GM19452 (cell line): ENCODE data around the gene SLCO3A1.

Experiments
- ATAC-seq: cut with Tn5 transposase; IDR thresholded peaks from one replicate; pipeline ENCODE4 v1.9.1; 2021; ENCODE audit not compliant: unreplicated experiment

Gene SLCO3A1

GRCh38 chr15:91992945-91993344 is 139.4 kb downstream of the SLCO3A1 start:
- ATAC-seq, result no peak

DNA sequence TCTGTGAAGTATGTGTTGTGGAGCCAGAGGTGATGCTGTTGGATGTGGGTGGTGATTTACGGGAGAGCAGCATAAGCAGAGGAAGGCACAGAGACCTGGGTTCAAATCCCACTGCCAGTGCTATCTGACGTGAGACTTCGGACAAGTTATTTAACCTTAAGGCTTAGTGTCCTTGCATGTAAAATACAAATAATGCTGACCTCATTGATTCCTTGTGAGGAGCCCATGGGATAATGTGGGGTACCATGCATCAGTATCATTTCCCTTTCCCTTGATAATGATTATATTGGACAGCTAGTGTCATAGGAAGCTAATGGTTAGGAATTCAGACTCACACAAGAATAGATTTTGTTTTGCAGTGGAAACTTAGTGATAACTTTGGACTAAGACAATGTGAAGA is 141.6 kb downstream of the SLCO3A1 start:
- ATAC-seq, result no peak

- no peak for ATAC-seq
These were observed 143.7 kb downstream of the SLCO3A1 start for GRCh38 chr15:91997163-91997562.

GRCh38 chr15:92000709-92001108 is 147.2 kb downstream of the SLCO3A1 start:
- ATAC-seq, result no peak

DNA sequence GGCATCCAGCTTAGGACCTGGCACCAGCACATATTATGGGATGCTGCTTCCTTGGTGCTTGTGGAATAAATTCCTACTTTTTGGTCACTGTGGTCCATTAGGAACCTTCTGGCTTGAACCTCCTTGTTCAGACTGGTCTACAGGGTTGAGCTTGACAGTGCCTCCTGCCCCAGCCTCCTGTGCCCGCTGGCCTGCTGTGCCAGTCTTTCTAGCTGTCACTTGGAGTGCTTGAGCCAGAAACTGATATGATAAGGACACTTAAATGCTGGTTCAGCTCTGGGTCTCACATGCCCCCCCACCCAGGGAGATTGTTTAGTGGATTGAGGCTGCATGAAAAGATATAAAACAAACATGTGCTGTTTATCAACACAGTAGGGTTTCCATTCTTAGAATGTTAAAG is 147.8 kb downstream of the SLCO3A1 start:
- no peak for ATAC-seq

DNA sequence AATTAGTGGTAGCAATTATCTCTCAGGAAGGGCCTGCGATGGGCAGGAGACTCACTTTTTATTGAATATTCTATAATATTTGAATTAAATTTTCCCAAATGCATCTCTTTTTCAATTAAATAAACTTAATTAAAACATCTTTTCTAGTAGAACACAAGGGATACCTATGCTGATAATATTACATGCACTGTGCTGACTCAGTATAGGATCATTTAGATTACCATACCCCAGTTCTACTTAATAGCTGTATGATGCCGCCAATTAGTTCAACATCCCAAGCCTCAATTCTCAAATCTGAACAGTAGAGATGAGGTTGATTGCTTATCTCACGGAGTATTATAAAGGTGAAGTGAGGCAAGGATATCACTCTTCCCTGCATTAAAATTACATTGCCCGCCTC is 149.2 kb downstream of the SLCO3A1 start:
- no peak for ATAC-seq

DNA sequence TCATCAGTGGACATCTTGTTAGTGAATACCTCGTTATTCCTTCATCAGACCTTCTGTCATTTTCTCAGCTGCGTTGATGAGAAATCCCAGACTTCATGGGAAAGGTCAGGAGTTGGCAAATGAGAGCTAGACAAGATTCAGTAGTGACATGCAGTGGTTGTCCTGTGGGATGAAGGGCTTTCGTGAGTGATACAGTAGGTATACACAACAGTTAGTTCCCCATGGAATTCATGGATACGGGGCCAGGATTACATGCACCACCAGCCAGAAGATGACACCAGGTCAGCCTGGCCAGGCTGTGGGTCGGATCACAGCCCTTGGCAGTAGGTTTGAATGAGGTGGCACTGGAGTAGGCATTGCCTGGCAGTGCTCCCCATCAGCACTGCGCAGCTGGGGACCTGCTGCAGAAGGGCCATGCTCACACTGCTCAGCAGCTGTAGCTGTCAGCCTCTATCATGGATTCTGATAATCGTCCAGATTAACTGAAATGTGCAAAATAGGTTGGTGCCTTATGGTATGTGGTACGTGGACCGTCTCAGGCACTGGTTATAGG is 150.1 kb downstream of the SLCO3A1 start:
- ATAC-seq, result no peak

GRCh38 chr15:92005154-92005553 is 151.6 kb downstream of the SLCO3A1 start:
- no peak for ATAC-seq

- ATAC-seq, result no peak
These were observed 152.9 kb downstream of the SLCO3A1 start for GRCh38 chr15:92006186-92007028.

DNA sequence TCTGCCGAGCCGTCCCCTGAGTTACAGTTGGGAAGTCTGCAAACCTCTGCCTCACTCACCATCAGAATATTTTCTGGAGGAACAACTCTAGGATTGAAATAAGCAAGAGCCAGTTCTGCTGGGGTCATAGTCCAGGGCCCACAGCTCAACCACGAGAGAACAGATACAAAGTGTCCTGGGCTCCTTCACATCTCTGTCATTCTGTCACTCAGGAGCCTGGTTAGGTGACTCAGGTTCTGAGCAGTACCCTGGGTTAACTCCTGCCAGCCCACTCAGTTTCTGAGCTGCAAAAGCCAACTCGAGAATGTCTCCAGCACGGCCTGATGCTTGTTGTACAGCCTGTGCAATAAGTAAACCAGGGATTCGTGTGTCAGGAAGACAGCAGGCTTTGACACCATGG is 155.7 kb downstream of the SLCO3A1 start:
- ATAC-seq, result no peak

GRCh38 chr15:92011611-92012367 is 158.3 kb downstream of the SLCO3A1 start:
- no peak for ATAC-seq

GRCh38 chr15:92012368-92012629 is 158.8 kb downstream of the SLCO3A1 start:
- no peak for ATAC-seq

DNA sequence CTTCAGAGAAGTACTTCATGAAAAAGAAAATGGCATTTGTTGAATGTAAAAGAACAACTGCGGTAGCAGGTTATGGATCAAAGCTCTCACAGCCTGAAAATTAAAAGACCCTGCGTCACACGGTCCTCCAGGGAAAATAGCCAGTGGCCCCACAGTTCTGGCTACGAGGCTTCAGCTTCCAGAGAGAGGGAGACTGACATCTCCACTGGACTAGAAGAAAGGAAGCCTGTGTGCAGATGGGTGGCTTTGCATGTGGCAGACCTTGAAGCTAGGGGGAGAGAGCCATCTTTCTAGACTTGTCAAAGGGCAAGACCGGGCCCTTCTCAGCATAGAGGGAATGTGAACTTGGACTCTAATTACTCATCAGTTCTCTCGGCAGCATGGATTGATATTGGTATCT is 159.4 kb downstream of the SLCO3A1 start:
- ATAC-seq, result no peak

DNA sequence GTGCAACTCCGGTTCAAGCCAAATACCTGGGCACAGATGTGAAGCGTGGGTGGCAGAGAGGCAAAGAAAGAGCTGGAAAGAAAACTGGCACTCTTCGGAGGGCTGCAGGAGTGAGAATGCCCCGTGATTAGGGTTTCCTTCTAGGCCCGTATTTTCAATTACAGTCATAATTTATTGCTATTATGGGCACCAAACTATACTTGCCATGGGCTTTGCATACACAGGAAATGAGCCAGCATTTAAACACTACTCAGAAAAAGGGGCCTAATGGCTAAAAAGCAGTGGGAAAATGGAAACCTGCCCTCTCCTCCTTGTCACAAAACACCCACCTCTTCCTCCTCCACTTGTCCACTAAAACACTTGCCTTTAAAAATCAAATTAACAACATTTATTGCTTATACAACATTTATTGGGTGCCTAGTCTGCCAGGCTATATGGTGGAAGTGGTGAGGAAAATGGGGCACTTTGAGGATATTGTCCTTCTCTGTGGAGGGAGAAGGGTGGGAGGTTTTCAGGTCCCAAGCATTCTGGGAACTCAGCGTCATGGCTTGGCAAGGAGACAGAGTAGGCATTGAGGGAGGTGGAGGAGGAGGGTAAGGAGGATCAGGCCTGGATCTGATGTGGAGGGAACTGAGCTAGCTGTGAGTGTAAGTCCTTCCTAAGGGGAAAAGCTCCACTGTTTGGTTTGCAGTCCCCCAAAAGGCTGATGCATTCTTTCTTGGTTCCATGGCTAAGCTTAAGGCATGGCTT is 160.9 kb downstream of the SLCO3A1 start:
- ATAC-seq, result no peak

GRCh38 chr15:92017882-92018534 is 164.5 kb downstream of the SLCO3A1 start:
- no peak for ATAC-seq

DNA sequence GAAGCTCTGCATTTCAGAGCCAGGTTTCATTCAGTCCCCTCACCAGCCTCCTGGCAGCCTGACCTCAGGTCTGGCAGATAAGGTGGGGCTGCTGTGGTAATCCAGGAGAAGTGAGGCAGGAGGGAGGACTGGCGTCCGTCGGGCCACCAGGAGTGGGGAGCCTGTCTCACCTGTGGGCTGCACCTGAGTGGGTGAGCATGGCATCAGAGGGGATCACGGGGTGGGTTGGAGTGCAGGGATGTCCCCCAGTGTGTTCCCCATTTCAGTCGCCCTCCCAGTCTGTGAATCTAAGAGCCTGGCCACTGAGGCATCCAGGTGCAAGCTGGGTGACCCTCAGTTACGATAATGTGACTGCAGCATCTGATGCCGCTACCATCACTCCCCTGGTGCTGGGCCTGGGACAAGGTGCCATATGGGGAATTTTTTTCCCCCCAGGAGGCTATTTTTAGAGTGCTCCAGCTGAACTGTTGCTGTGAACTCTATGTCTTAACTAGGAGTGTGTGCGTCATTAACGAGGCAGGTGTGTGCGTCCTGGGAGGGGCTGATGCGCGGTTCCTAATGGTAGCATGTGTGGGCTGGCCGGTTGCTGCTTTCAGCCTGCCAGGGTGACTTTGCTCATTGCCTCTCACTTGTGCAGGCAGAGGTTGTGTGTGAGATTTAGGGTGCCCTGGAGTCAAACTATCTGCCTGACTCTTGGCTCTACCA is 165.2 kb downstream of the SLCO3A1 start:
- ATAC-seq, result no peak

GRCh38 chr15:92019706-92020105 is 166.2 kb downstream of the SLCO3A1 start:
- no peak for ATAC-seq

DNA sequence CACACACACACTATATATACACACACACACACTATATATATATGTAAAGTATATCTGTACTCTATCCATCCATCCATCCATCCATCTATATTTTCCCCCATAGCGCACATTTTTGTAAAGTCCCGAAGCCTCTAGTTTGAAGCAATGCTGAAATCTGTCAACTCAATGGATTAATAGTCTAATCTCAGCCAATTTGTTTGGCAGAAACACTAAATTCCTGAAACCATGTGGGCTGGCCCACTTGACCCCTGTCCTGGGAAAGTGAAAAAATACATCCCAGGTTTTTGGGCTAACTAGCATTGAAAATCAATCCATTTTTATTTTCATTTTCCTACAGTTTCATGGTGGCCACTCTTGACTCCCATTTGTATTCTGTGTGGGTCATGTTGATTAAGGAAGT is 166.7 kb downstream of the SLCO3A1 start:
- ATAC-seq, result no peak

GRCh38 chr15:92020804-92021203 is 167.3 kb downstream of the SLCO3A1 start:
- no peak for ATAC-seq

- no peak for ATAC-seq
These were observed 168.3 kb downstream of the SLCO3A1 start for GRCh38 chr15:92021792-92022191.
